Sigmoid colon (tissue), 7 donors: ENCODE results near the gene PLEKHS1. TPM values are rescaled to one million over a fixed set of nuclear protein-coding genes. Genes with fewer than 3 reads are reported as not detected.

Source experiments
- DNase-seq: peaks from one replicate; pipeline ENCODE4 v3.0.0-alpha.2; 2019
- H3K27ac ChIP-seq, 4 donors: fragments of 200-600 bp; sonication (generic); one replicate each; pipeline ENCODE4 v1.5.1; 2016 to 2019; ENCODE audit warnings: mild to moderate bottlenecking in 1 of 4
- H3K27me3 ChIP-seq, 3 donors: fragments of 200-600 bp; sonication (generic); one replicate each; pipeline ENCODE4 v1.5.1; 2019; ENCODE audit warnings: mild to moderate bottlenecking in 1 of 3
- H3K36me3 ChIP-seq, 4 donors: fragments of 200-600 bp; sonication (generic); one replicate each; pipeline ENCODE4 v1.5.1; 2016 to 2019
- H3K4me1 ChIP-seq, 4 donors: fragments of 200-600 bp; sonication (generic); one replicate each; pipeline ENCODE4 v1.5.1; 2017 to 2019
- H3K4me3 ChIP-seq, 4 donors: fragments of 200-600 bp; sonication (generic); one replicate each; pipeline ENCODE4 v1.5.1; 2017 to 2019; ENCODE audit warnings: mild to moderate bottlenecking in 2 of 4, moderate library complexity in 1 of 4
- H3K9me3 ChIP-seq, 4 donors: fragments of 200-600 bp in 3 of 4; sonication (generic) in 3 of 4; one replicate each; pipeline versions ENCODE4 v1.5.1 to v1.6.1; 2013 to 2019
- CTCF ChIP-seq, 4 experiments: fragments of 450-650 bp in 3 of 4; fragments of 200-600 bp in 1 of 4; IDR thresholded peaks; one replicate each; pipeline ENCODE4 v1.5.1; 2016 to 2019; ENCODE audit warnings: antibody characterized with exemption in 4 of 4, mild to moderate bottlenecking in 3 of 4, moderate library complexity in 2 of 4
- EP300 ChIP-seq, 4 donors: sonication (generic); formaldehyde crosslinking; IDR thresholded peaks; one replicate each; pipeline ENCODE4 v1.6.1; 2017; ENCODE audit warnings: antibody characterized with exemption in 4 of 4
- POLR2A ChIP-seq, 2 donors: fragments of 450-650 bp; IDR thresholded peaks; one replicate each; pipeline ENCODE4 v1.6.1; 2016; ENCODE audit warnings: antibody characterized with exemption in 2 of 2, mild to moderate bottlenecking in 2 of 2, moderate library complexity in 2 of 2
- POLR2AphosphoS5 ChIP-seq, 4 donors: sonication (generic); formaldehyde crosslinking; IDR thresholded peaks; one replicate each; pipeline ENCODE4 v1.6.1; 2017; ENCODE audit warnings: antibody characterized with exemption in 4 of 4
- WGBS, 2 donors: extraction: QIAGEN DNeasy Blood & Tissue Kit; methylation state at CpG; one replicate each; pipeline ENCODE4 v1.1.7; 2013; 5-methylcytosine and 5-hydroxymethylcytosine counted together
- intact Hi-C: fragments of 100-400 bp; cut with DNase I; formaldehyde crosslinking; loops from one replicate; pipeline ENCODE4 v1.15.1; 2023
- polyA plus RNA-seq, 3 donors: library from polyadenylated mRNA; stranded (reverse); fragments of 200-250 nt; gene quantifications; one replicate each; pipeline ENCODE4 v1.2.3, GENCODE V29; 2013
- total RNA-seq, 4 donors: library from RNA; depleted of rRNA; stranded (reverse); fragments of >200 nt; gene quantifications; one replicate each; pipeline ENCODE4 v1.1.0, GENCODE V29; 2016
- donor health status: healthy with polysubstance abuse.
- donor health status: Bipolar disorder and iron deficiency.
- donor health status: healthy.

PLEKHS1 gene
- total and polyA plus RNA-seq, 7 donors, result 1.4 to 11.0 (median 3.6) TPM; not detected in 4

DNA sequence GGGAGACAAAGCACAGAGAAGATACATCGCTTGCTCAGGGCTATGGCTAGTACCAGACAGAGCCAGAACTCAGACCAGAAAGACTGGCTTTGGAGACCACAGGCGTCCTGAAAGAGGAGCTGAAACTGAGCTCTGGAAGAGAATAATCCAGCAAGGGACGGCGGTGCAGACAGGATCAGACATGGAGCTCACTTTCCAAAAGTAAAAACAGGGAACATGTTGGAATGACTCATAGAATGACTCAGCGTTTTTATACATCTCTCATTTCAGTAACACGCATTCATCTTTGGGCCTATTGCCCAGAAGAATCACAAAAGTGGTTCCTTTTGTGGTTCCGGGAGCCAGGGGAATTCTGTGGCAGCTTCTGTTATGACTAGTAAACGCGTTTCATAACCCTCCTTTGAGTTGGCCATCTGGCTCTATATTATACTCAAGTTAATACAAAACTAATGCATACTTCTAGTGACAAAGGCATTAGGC, 37.2 kb downstream of the PLEKHS1 start:
- Histone ChIP-seq H3K36me3 (no peaks in the 10 kb centered on the region), H3K27me3 (no peaks in the 10 kb centered on the region), H3K9me3 (no peaks in the 10 kb centered on the region), H3K4me1 (peaks cover 0 to 37% (median 21%) of the 10 kb centered on the region in 4 donors), H3K27ac (peak overlapping the region; percentile 15 to 70 (median 62)), H3K4me3 (no peak overlapping the region)
- intact Hi-C loops, result no loop called here
- TF ChIP-seq POLR2A (IDR thresholded peaks at IDR 0.05), result no peak
- peak in 3 of 4 donors; percentile 43 to 85 (median 47) for TF ChIP-seq POLR2AphosphoS5 (IDR thresholded peaks at IDR 0.05)
- no peak for TF ChIP-seq CTCF (IDR thresholded peaks at IDR 0.05)
- TF ChIP-seq EP300 (IDR thresholded peaks at IDR 0.05), result peak in 1 of 4 donors; percentile 54
- peak; percentile 76 for DNase-seq
- 32 to 52% methylated on average over 9 of the region's 9 CpGs for WGBS, 2 donors

GRCh38 chr10:113791691-113792090, 40.2 kb downstream of the PLEKHS1 start:
- DNase-seq, result no peak
- H3K27me3 ChIP-seq, result no peaks in the 10 kb centered on the region
- no peak overlapping the region for H3K4me3 ChIP-seq
- H3K4me1 ChIP-seq, result peaks cover 0 to 37% (median 21%) of the 10 kb centered on the region in 4 donors
- TF ChIP-seq POLR2AphosphoS5 (IDR thresholded peaks at IDR 0.05) (peak in 1 of 4 donors; percentile 53), POLR2A (IDR thresholded peaks at IDR 0.05) (no peak)
- WGBS, 2 donors, result 69 to 86% methylated on average over 2 of the region's 2 CpGs
- intact Hi-C loops, result no loop called here
- peak overlapping the region in 1 of 4 donors; percentile 41 for H3K27ac ChIP-seq
- H3K36me3 ChIP-seq, result no peaks in the 10 kb centered on the region
- no peaks in the 10 kb centered on the region for H3K9me3 ChIP-seq

GRCh38 chr10:113801569-113801968, 50.1 kb downstream of the PLEKHS1 start:
- no peaks in the 10 kb centered on the region for H3K27me3 ChIP-seq
- intact Hi-C loops, result loop anchor here (2.0 kb wide), 1 partner anchor 53 kb away; the partner anchor contains the start of genes DCLRE1A and NHLRC2
- H3K4me3 ChIP-seq, result no peak overlapping the region
- no peak for DNase-seq
- H3K9me3 ChIP-seq, result no peaks in the 10 kb centered on the region
- peak overlapping the region in 2 of 4 donors; percentile 10 to 29 for H3K27ac ChIP-seq
- no peaks in the 10 kb centered on the region for H3K36me3 ChIP-seq
- H3K4me1 ChIP-seq, result peaks cover 0 to 25% (median 13%) of the 10 kb centered on the region in 4 donors
- no peak for TF ChIP-seq CTCF (IDR thresholded peaks at IDR 0.05)
- no peak for TF ChIP-seq EP300 (IDR thresholded peaks at IDR 0.05)
- TF ChIP-seq POLR2A (IDR thresholded peaks at IDR 0.05), result no peak
- TF ChIP-seq POLR2AphosphoS5 (IDR thresholded peaks at IDR 0.05), result no peak
- WGBS, 2 donors, result 76 to 87% methylated on average over 6 of the region's 6 CpGs

- H3K4me3 ChIP-seq, result no peak overlapping the region
Observed at GRCh38 chr10:113802997-113803396, 51.5 kb downstream of the PLEKHS1 start.

GRCh38 chr10:113806503-113806902, 55.0 kb downstream of the PLEKHS1 start:
- Histone ChIP-seq H3K4me1 (peaks cover 0 to 20% (median 11%) of the 10 kb centered on the region in 4 donors), H3K4me3 (no peak overlapping the region), H3K9me3 (no peaks in the 10 kb centered on the region), H3K27ac (no peak overlapping the region), H3K27me3 (no peaks in the 10 kb centered on the region), H3K36me3 (no peaks in the 10 kb centered on the region)
- WGBS, 2 donors, result 94 to 97% methylated on average over 4 of the region's 4 CpGs
- TF ChIP-seq EP300 (IDR thresholded peaks at IDR 0.05) (no peak), CTCF (IDR thresholded peaks at IDR 0.05) (no peak), POLR2A (IDR thresholded peaks at IDR 0.05) (no peak), POLR2AphosphoS5 (IDR thresholded peaks at IDR 0.05) (no peak)
- intact Hi-C loops, result no loop called here
- DNase-seq, result no peak

More at GRCh38 chr10:113802997-113803396, 51.5 kb downstream of the PLEKHS1 start:
- H3K36me3 ChIP-seq, result no peaks in the 10 kb centered on the region
- DNase-seq, result no peak
- no peaks in the 10 kb centered on the region for H3K27me3 ChIP-seq
- WGBS, 2 donors, result 20 to 34% methylated on average over 4 of the region's 4 CpGs
- peaks cover 0 to 25% (median 13%) of the 10 kb centered on the region in 4 donors for H3K4me1 ChIP-seq
- H3K9me3 ChIP-seq, result no peaks in the 10 kb centered on the region
- intact Hi-C loops, result no loop called here
- TF ChIP-seq POLR2A (IDR thresholded peaks at IDR 0.05), result no peak
- TF ChIP-seq CTCF (IDR thresholded peaks at IDR 0.05), result no peak
- TF ChIP-seq EP300 (IDR thresholded peaks at IDR 0.05), result no peak
- TF ChIP-seq POLR2AphosphoS5 (IDR thresholded peaks at IDR 0.05), result no peak
- H3K27ac ChIP-seq, result peak overlapping the region in 1 of 4 donors; percentile 29
